ENCODE measurements around the gene NOTCH2.
"Not testable (repeated sequence)": the region's sequence is repeated elsewhere in the genome, so short reads cannot be mapped to it uniquely, and the experiment has no call there.

Gene NOTCH2

DNA sequence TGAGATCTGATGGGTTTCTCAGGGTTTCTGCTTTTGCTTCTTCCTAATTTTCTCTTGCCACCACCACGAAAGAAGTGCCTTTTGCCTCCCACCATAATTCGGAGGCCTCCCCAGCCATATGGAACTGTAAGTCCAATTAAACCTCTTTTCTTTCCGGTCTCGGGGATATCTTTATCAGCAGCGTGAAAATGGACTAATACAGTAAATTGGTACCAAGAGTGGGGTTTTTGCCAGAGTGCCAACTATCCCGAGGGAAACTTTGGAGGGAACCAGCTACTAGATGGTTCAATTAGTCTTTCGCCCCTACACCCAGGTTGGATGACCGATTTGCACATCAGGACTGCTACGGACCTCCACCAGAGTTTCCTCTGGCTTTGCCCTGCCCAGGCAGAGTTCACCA, 68.4 kb downstream of the NOTCH2 start:
- not testable (repeated sequence) for H3K36me3 ChIP-seq (replicated peaks; ENCODE audit: low read depth, low read length); H3K27me3 ChIP-seq (ENCODE audit: low read depth, low read length); H3K9me3 ChIP-seq (ENCODE audit: insufficient read depth, low read length); H2AFZ ChIP-seq (ENCODE audit: low read depth, low read length); H3K79me2 ChIP-seq (ENCODE audit: low read length); H3K27ac ChIP-seq (ENCODE audit: low read length); H4K20me1 ChIP-seq (ENCODE audit: insufficient read depth, low read length); H3K4me3 ChIP-seq (ENCODE audit: low read length); H3K4me1 ChIP-seq (ENCODE audit: low read length); H3K9ac ChIP-seq (ENCODE audit: low read length); H3K4me2 ChIP-seq (ENCODE audit: low read length)

DNA sequence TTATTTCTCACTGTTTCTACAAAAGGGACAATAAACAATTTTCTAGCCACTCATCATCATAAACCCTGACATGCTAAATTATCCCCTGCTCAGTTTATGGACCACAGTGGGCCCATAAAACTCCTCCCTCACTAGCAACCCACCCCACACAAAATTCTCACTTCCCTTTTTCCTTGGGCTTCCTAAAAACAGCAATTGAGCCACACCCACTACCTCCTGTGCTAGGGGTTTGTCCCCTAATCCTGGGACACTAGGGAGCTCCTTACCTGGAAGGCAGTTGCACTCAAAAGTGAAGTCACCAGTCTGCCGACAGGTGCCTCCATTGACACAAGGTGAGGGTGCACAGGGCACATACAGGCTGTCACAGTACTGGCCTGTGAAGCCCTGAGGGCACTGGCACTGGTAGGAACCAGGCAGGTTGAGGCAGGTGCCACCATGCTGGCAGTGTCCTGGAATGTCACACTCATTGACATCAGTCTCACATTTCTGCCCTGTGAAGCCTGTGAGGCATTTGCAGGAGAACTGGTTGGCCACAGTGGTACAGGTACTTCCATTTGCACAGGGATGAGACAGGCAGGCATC, 72.6 kb downstream of the NOTCH2 start:
- H2AFZ ChIP-seq (ENCODE audit: low read depth, low read length); H3K4me1 ChIP-seq (ENCODE audit: low read length); H3K79me2 ChIP-seq (ENCODE audit: low read length); H3K27me3 ChIP-seq (ENCODE audit: low read depth, low read length); H3K27ac ChIP-seq (ENCODE audit: low read length); H3K36me3 ChIP-seq (replicated peaks; ENCODE audit: low read depth, low read length); H3K4me2 ChIP-seq (ENCODE audit: low read length); H4K20me1 ChIP-seq (ENCODE audit: insufficient read depth, low read length); H3K4me3 ChIP-seq (ENCODE audit: low read length); H3K9ac ChIP-seq (ENCODE audit: low read length); H3K9me3 ChIP-seq (ENCODE audit: insufficient read depth, low read length): not testable (repeated sequence)

DNA sequence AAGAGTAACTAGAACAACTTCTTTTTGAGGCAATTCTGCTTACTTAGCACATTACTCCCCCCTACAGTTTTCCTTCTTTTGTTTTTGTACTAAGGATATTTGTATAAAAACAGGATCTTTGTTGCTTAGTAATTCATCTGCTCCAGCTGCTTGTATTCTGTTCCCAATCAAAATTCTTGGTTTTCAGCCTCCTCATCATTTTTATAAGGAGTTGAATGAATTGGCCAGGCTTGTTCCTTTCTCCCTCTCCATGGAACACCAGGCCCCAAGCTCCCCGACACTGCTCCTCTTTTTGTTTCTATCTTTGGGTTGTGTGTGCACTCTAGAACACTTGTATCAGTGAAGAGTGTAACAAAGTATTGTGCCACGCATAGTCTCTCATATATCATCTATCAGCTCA, 73.5 kb downstream of the NOTCH2 start:
- not testable (repeated sequence) for H3K9ac ChIP-seq (ENCODE audit: low read length); H3K36me3 ChIP-seq (replicated peaks; ENCODE audit: low read depth, low read length); H4K20me1 ChIP-seq (ENCODE audit: insufficient read depth, low read length); H3K9me3 ChIP-seq (ENCODE audit: insufficient read depth, low read length); H3K27me3 ChIP-seq (ENCODE audit: low read depth, low read length); H3K4me3 ChIP-seq (ENCODE audit: low read length); H3K4me2 ChIP-seq (ENCODE audit: low read length); H3K27ac ChIP-seq (ENCODE audit: low read length); H2AFZ ChIP-seq (ENCODE audit: low read depth, low read length); H3K79me2 ChIP-seq (ENCODE audit: low read length); H3K4me1 ChIP-seq (ENCODE audit: low read length)

DNA sequence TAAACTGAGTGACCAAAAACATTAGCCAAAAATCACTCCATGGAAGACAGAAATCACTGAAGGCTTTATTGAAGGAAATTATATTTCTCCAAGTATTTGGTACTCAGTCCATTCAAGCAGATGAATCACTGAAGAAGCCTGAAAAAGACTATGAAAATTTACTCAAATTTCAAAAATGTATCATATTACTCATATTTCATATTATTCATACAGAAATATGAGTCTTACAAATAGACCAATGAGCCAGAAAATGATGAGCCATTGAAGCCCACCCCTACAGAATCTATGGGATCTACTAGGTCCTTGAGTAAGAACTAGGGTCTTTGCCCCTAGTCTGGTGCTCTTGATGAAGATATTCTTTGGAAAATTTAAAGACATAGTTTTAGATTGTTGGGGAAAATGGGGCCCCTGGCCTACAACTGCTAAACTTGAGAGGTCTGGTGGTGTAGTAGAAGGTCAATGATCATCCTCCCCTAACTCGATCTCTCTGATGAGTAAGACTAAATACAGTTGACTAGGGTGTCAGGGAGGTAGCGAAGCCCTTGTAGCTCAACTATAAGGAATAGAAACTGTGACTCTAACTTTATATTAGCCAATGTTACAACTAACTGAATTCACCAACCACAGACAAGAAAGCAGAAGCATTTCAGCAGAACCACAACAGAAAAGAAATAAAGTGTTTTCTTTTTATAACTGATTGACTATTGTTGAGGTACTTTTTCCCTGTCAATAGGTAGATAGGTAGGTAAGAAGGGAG, 81.0 kb downstream of the NOTCH2 start:
- H3K36me3 ChIP-seq (replicated peaks; ENCODE audit: low read depth, low read length) = peaks cover 5% of the 10 kb centered on the region
- peaks cover 12% of the 10 kb centered on the region; the same call in 1 of the 2 replicates for H4K20me1 ChIP-seq (ENCODE audit: insufficient read depth, low read length)
- no peak overlapping the region for H3K4me3 ChIP-seq (ENCODE audit: low read length)
- no peak overlapping the region for H2AFZ ChIP-seq (ENCODE audit: low read depth, low read length)
- H3K27ac ChIP-seq (ENCODE audit: low read length) = no peak overlapping the region
- peaks cover 20% of the 10 kb centered on the region for H3K4me1 ChIP-seq (ENCODE audit: low read length)
- no peaks in the 10 kb centered on the region for H3K27me3 ChIP-seq (ENCODE audit: low read depth, low read length)
- no peaks in the 10 kb centered on the region for H3K79me2 ChIP-seq (ENCODE audit: low read length)
- no peak for TF ChIP-seq CTCF (IDR thresholded peaks at IDR 0.05; ENCODE audit: low read depth, low read length)
- H3K9me3 ChIP-seq (ENCODE audit: insufficient read depth, low read length) = no peaks in the 10 kb centered on the region
- no peak overlapping the region for H3K9ac ChIP-seq (ENCODE audit: low read length)
- H3K4me2 ChIP-seq (ENCODE audit: low read length) = peak overlapping the region; percentile 23

DNA sequence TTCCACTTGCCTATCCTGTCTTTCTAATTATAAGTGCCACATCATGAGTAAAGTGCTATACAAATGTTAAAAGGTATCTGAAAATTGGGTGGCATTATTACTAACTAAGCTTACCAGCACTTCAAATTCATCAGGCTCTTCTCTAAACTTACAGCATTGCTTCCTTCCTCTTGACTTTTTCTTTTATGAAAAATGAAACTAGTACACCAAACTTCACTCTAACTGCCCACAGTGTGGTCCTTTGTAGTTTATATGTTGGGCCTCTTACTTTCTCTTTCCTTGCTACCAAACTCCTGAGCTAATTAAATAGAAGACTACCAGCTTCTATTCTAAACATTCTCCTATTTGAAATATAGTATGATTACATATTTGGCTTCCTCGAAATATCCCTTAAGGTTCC, 81.8 kb downstream of the NOTCH2 start:
- peak overlapping the region; percentile 23; the same call in 1 of the 2 replicates for H3K4me2 ChIP-seq (ENCODE audit: low read length)
- peaks cover 12% of the 10 kb centered on the region; the same call in 1 of the 2 replicates for H4K20me1 ChIP-seq (ENCODE audit: insufficient read depth, low read length)
- no peak for TF ChIP-seq CTCF (IDR thresholded peaks at IDR 0.05; ENCODE audit: low read depth, low read length)
- TF ChIP-seq EZH2phosphoT487 (IDR thresholded peaks at IDR 0.05; ENCODE audit: low read depth) = no peak
- H3K27ac ChIP-seq (ENCODE audit: low read length) = no peak overlapping the region
- H3K27me3 ChIP-seq (ENCODE audit: low read depth, low read length) = no peaks in the 10 kb centered on the region
- H3K9ac ChIP-seq (ENCODE audit: low read length) = no peak overlapping the region
- no peak overlapping the region for H3K4me3 ChIP-seq (ENCODE audit: low read length)
- H3K79me2 ChIP-seq (ENCODE audit: low read length) = no peaks in the 10 kb centered on the region
- peaks cover 5% of the 10 kb centered on the region for H3K36me3 ChIP-seq (replicated peaks; ENCODE audit: low read depth, low read length)
- H2AFZ ChIP-seq (ENCODE audit: low read depth, low read length) = no peak overlapping the region
- no peaks in the 10 kb centered on the region for H3K9me3 ChIP-seq (ENCODE audit: insufficient read depth, low read length)
- peaks cover 20% of the 10 kb centered on the region for H3K4me1 ChIP-seq (ENCODE audit: low read length)
